HepG2 (cell line): Measurements from ENCODE around the gene HEPN1. TPM values are rescaled to one million over a fixed set of nuclear protein-coding genes. Genes with fewer than 3 reads are reported as not detected.

Source experiments
- ARID5B ChIP-seq: IDR thresholded peaks from 2 replicates; pipeline ENCODE4 v1.4.0; 2020; ENCODE audit warnings: mild to moderate bottlenecking, missing genetic modification reagents
- ETV5 ChIP-seq: IDR thresholded peaks from 2 replicates; pipeline ENCODE4 v1.6.1; 2018; ENCODE audit warnings: missing biosample characterization, missing genetic modification reagents, inconsistent platforms, borderline replicate concordance
- GABPA ChIP-seq, 2 experiments: IDR thresholded peaks; 2 replicates each; pipeline ENCODE4 v1.6.1; 2011 to 2016; ENCODE audit warnings: low read depth in 2 of 2, low read length in 1 of 2, missing biosample characterization in 1 of 2, missing genetic modification characterization in 1 of 2
- HOMEZ ChIP-seq: IDR thresholded peaks from 2 replicates; pipeline ENCODE4 v1.6.1; 2016; ENCODE audit warnings: low read depth
- LCORL ChIP-seq, 2 experiments: fragments of 450-650 bp in 1 of 2; sonication (generic) in 1 of 2; formaldehyde crosslinking in 1 of 2; IDR thresholded peaks; 2 replicates each; pipeline versions ENCODE4 v1.5.0 to v1.6.1; 2017 to 2020; ENCODE audit warnings: antibody characterized with exemption in 1 of 2, missing genetic modification reagents in 1 of 2
- MAX ChIP-seq: IDR thresholded peaks from 2 replicates; pipeline ENCODE4 v1.6.1; 2012; ENCODE audit warnings: inconsistent platforms
- NFIC ChIP-seq: IDR thresholded peaks from 2 replicates; pipeline ENCODE4 v1.6.1; 2012; ENCODE audit warnings: mild to moderate bottlenecking, low read length, inconsistent platforms
- NR2F1 ChIP-seq, 2 experiments: fragments of 450-650 bp in 1 of 2; formaldehyde crosslinking in 1 of 2; IDR thresholded peaks; 2 replicates each; pipeline versions ENCODE4 v1.5.0 to v1.6.1; 2016 to 2020; ENCODE audit warnings: mild to moderate bottlenecking in 1 of 2, missing compliant biosample characterization in 1 of 2, missing genetic modification reagents in 1 of 2, moderate library complexity in 1 of 2
- REXO4 ChIP-seq: sonication (generic); formaldehyde crosslinking; IDR thresholded peaks from 2 replicates; pipeline ENCODE4 v1.8.0; 2022; ENCODE audit warnings: missing genetic modification reagents, mild to moderate bottlenecking, borderline replicate concordance
- SMAD9 ChIP-seq: sonication (generic); formaldehyde crosslinking; IDR thresholded peaks from 2 replicates; pipeline ENCODE4 v1.5.1; 2020; ENCODE audit warnings: mild to moderate bottlenecking, missing genetic modification reagents
- SOX13 ChIP-seq, 3 experiments: fragments of 450-650 bp in 1 of 3; sonication (generic) in 1 of 3; formaldehyde crosslinking in 1 of 3; IDR thresholded peaks in 2 of 3; conservative IDR thresholded peaks in 1 of 3; 2 replicates each; pipeline versions ENCODE4 v1.5.0 to v1.6.1; 2016 to 2020; ENCODE audit warnings: antibody characterized with exemption in 1 of 3, mild to moderate bottlenecking in 1 of 3, missing compliant biosample characterization in 1 of 3, missing genetic modification reagents in 1 of 3, moderate library complexity in 1 of 3
- ZBTB21 ChIP-seq: sonication (generic); formaldehyde crosslinking; IDR thresholded peaks from 2 replicates; pipeline ENCODE4 v1.4.0; 2020; ENCODE audit warnings: missing genetic modification reagents
- ZFYVE20 ChIP-seq: sonication (generic); formaldehyde crosslinking; IDR thresholded peaks from 2 replicates; pipeline ENCODE4 v1.8.0; 2023; ENCODE audit warnings: low read depth, mild to moderate bottlenecking, moderate library complexity, missing genetic modification reagents, borderline replicate concordance
- ZSCAN12 ChIP-seq: sonication (generic); formaldehyde crosslinking; IDR thresholded peaks from 2 replicates; pipeline ENCODE4 v1.9.0; 2021; ENCODE audit warnings: mild to moderate bottlenecking, missing genetic modification reagents
- ZSCAN5A ChIP-seq: sonication (generic); formaldehyde crosslinking; IDR thresholded peaks from 2 replicates; pipeline ENCODE4 v1.8.0; 2022; ENCODE audit warnings: mild to moderate bottlenecking, missing genetic modification reagents, borderline replicate concordance
- ZXDC ChIP-seq: sonication (generic); formaldehyde crosslinking; IDR thresholded peaks from 2 replicates; pipeline ENCODE4 v1.5.0; 2020; ENCODE audit warnings: mild to moderate bottlenecking, missing genetic modification reagents
- ZZZ3 ChIP-seq: sonication (generic); formaldehyde crosslinking; IDR thresholded peaks from 2 replicates; pipeline ENCODE4 v1.4.0; 2020; ENCODE audit warnings: missing genetic modification reagents, mild to moderate bottlenecking, borderline replicate concordance
- polyA plus RNA-seq, 8 experiments: library from polyadenylated mRNA; depleted of rRNA in 3 of 8; stranded (reverse) in 7 of 8; unstranded in 1 of 8; fragments of >200 nt; fragmentation: Illumina TruSeq in 4 of 8; extraction: Trizol in 4 of 8; gene quantifications; 2 replicates each; pipeline versions ENCODE4 v1.2.1 to v1.2.3, GENCODE V29; 2011 to 2016; ENCODE audit warnings: low read depth in 4 of 8, missing spikeins in 1 of 8, mixed read lengths in 1 of 8; ENCODE audit not compliant: insufficient read depth in 1 of 8
- total RNA-seq, 5 experiments: library from RNA; depleted of rRNA; stranded (reverse); fragments of >200 nt; fragmentation: Illumina TruSeq; extraction: Trizol; gene quantifications; 2 replicates each; pipeline ENCODE4 v1.2.3, GENCODE V29; 2016; ENCODE audit warnings: low read depth in 1 of 5

Gene HEPN1
- total and polyA plus RNA-seq, 2 of the 13 experiments (the other 11 are each of a cell fraction or from before 2014, with no cell fraction given): not detected

GRCh38 chr11:124937336-124937935 lies 18.4 kb downstream of the HEPN1 start (continued):
- no peak; the same call in 1 of the 2 replicates for TF ChIP-seq NFIC
- TF ChIP-seq REXO4 (CRISPR knock-in tag): no peak
- TF ChIP-seq ZBTB21 (CRISPR knock-in tag): no peak
- no peak; the same call in 1 of the 2 replicates for TF ChIP-seq ETV5 (CRISPR knock-in tag)
- no peak for TF ChIP-seq NR2F1 (CRISPR knock-in tag; IDR thresholded peaks at IDR 0.05)
- TF ChIP-seq ZXDC (CRISPR knock-in tag): no peak
- TF ChIP-seq SMAD9: no peak
- TF ChIP-seq MAX: 0 out of 2 replicates have a peak, but pooled peaks have one; percentile 20
- peak; percentile 72 for TF ChIP-seq ARID5B (CRISPR knock-in tag)
- TF ChIP-seq ZSCAN12 (CRISPR knock-in tag): peak; percentile 60; the same call in 1 of the 2 replicates
- no peak for TF ChIP-seq GABPA (IDR thresholded peaks at IDR 0.05; ENCODE audit: low read depth, low read length)
- TF ChIP-seq GABPA (CRISPR knock-in tag; IDR thresholded peaks at IDR 0.05; ENCODE audit: low read depth): 0 out of 2 replicates have a peak, but pooled peaks have one; percentile 9
- no peak for TF ChIP-seq ZFYVE20 (CRISPR knock-in tag)
- no peak for TF ChIP-seq ZZZ3
- TF ChIP-seq SOX13 (IDR thresholded peaks at IDR 0.05): no peak; the same call in 1 of the 2 replicates
- peak in 1 of 2 experiments; percentile 85; a peak in 2 of 4 replicates for TF ChIP-seq SOX13 (CRISPR knock-in tag; conservative IDR thresholded peaks at IDR 0.05 in 1 of 2, IDR thresholded peaks at IDR 0.05 in 1 of 2)
- TF ChIP-seq LCORL (IDR thresholded peaks at IDR 0.05): no peak
- no peak for TF ChIP-seq LCORL (CRISPR knock-in tag; IDR thresholded peaks at IDR 0.05)
- TF ChIP-seq HOMEZ: peak; percentile 32; the same call in 1 of the 2 replicates
- no peak for TF ChIP-seq ZSCAN5A (CRISPR knock-in tag)
